Testis (tissue), 3 donors: ENCODE results near the gene ST7. TPM values are rescaled to one million over a fixed set of nuclear protein-coding genes. Genes with fewer than 3 reads are reported as not detected.

Experiments
- DNase-seq: peaks from one replicate; pipeline ENCODE4 v3.0.0-alpha.2; 2019
- H3K27ac ChIP-seq, 2 donors: fragments of 200-600 bp; sonication (generic); one replicate each; pipeline ENCODE4 v1.5.1; 2019
- H3K27me3 ChIP-seq: fragments of 200-600 bp; sonication (generic); one replicate; pipeline ENCODE4 v1.5.1; 2019
- H3K36me3 ChIP-seq: fragments of 200-600 bp; sonication (generic); one replicate; pipeline ENCODE4 v1.5.1; 2017; ENCODE audit warnings: low read depth; ENCODE audit errors: missing control alignments
- H3K4me1 ChIP-seq: fragments of 200-600 bp; sonication (generic); one replicate; pipeline ENCODE4 v1.5.1; 2019
- H3K4me3 ChIP-seq, 2 donors: fragments of 200-600 bp; sonication (generic); one replicate each; pipeline ENCODE4 v1.5.1; 2017 to 2019
- H3K9me3 ChIP-seq: fragments of 200-600 bp; sonication (generic); one replicate; pipeline ENCODE4 v1.5.1; 2017
- POLR2A ChIP-seq: fragments of 450-650 bp; IDR thresholded peaks from one replicate; pipeline ENCODE4 v1.6.1; 2017; ENCODE audit warnings: antibody characterized with exemption, mild to moderate bottlenecking, moderate library complexity
- WGBS, 2 donors: methylation state at CpG; one replicate each; pipeline ENCODE4 v1.1.5; 2018; 5-methylcytosine and 5-hydroxymethylcytosine counted together
- intact Hi-C: fragments of 100-400 bp; cut with DNase I; formaldehyde crosslinking; loops from one replicate; pipeline ENCODE4 v1.15.1; 2023; ENCODE audit warnings: low total_unique reads
- polyA plus RNA-seq: library from polyadenylated mRNA; stranded (reverse); fragments of 350-450 nt; fragmentation: Illumina TruSeq; extraction: RNeasy Lipid Tissue Mini Kit (QIAGEN cat#74804); gene quantifications from one replicate; pipeline ENCODE4 v1.2.3, GENCODE V29; 2014; ENCODE audit warnings: low read depth, low replicate concordance; ENCODE audit not compliant: insufficient read depth
- total RNA-seq, 2 donors: library from RNA; depleted of rRNA; stranded (reverse); fragments of >200 nt; gene quantifications; one replicate each; pipeline ENCODE4 v1.2.3, GENCODE V29; 2016
- TF ChIP-seq, protein P1 (sequence below), 3 experiments: fragments of 450-650 bp in 2 of 3; fragments of 200-600 bp in 1 of 3; sonication (generic) in 1 of 3; IDR thresholded peaks; one replicate each; pipeline ENCODE4 v1.5.1; 2016 to 2019; ENCODE audit warnings: antibody characterized with exemption in 3 of 3, mild to moderate bottlenecking in 2 of 3, moderate library complexity in 1 of 3

The ST7 gene
- total and polyA plus RNA-seq, 3 donors from 2014 or later: 15.9 to 25.3 (median 23.2) TPM

DNA sequence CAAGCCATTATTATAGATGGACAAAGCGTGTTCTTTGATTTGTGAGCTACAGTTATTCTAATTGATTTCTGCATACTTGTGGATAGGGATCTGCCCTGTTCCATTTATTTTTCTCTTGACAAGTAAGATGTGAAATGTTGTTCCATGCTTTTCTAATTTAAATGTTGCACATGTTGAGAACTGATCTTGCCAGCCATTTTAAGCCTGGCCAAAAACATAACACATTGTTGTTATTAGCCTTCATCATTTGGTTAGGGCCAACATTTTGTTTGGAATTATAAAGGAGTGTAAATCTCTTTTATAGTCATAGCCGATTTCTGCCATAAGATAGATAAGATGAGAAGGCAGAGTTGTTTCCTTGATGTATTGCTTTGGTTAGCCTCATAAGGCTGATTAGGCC lies 252.6 kb downstream of the ST7 start:
- WGBS, 2 donors: 76 to 84% methylated on average over 2 of the region's 2 CpGs
- no peaks in the 10 kb centered on the region for H3K36me3 ChIP-seq

DNA sequence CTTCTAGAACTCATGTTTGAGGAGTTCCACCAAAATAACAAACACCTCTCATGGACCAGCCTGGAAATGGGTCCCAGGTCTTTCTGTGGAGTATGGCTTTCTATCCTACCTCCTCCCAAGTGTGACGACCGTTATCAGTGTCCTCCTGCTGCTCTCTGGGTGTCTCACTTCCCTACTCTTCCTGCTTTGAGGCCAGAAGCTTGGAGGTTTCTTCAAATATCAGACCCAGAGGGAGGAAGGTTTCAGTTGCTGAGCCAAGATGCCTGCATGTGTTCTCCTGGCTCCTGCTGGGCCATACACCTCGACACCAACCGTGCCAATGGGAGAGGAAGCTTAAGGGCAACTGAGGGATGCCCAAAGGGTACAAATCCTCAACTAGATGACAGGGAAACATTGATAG lies 255.0 kb downstream of the ST7 start:
- WGBS, 2 donors: 93% methylated on average over 4 of the region's 4 CpGs
- no peak overlapping the region for H3K4me3 ChIP-seq
- H3K9me3 ChIP-seq: no peaks in the 10 kb centered on the region
- H3K4me1 ChIP-seq: no peaks in the 10 kb centered on the region
- intact Hi-C loops: no loop called here
- no peaks in the 10 kb centered on the region for H3K27me3 ChIP-seq
- no peaks in the 10 kb centered on the region for H3K36me3 ChIP-seq
- no peak for DNase-seq
- no peak overlapping the region for H3K27ac ChIP-seq
- TF ChIP-seq, protein P1, sequence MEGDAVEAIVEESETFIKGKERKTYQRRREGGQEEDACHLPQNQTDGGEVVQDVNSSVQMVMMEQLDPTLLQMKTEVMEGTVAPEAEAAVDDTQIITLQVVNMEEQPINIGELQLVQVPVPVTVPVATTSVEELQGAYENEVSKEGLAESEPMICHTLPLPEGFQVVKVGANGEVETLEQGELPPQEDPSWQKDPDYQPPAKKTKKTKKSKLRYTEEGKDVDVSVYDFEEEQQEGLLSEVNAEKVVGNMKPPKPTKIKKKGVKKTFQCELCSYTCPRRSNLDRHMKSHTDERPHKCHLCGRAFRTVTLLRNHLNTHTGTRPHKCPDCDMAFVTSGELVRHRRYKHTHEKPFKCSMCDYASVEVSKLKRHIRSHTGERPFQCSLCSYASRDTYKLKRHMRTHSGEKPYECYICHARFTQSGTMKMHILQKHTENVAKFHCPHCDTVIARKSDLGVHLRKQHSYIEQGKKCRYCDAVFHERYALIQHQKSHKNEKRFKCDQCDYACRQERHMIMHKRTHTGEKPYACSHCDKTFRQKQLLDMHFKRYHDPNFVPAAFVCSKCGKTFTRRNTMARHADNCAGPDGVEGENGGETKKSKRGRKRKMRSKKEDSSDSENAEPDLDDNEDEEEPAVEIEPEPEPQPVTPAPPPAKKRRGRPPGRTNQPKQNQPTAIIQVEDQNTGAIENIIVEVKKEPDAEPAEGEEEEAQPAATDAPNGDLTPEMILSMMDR (IDR thresholded peaks at IDR 0.05): no peak
- no peak for TF ChIP-seq POLR2A

More for the DNA sequence above, 252.6 kb downstream of the ST7 start:
- Histone ChIP-seq H3K4me1 (no peaks in the 10 kb centered on the region), H3K9me3 (no peaks in the 10 kb centered on the region), H3K4me3 (no peak overlapping the region), H3K27me3 (no peaks in the 10 kb centered on the region), H3K27ac (no peak overlapping the region)
- intact Hi-C loops: no loop called here
- no peak for DNase-seq
- no peak for TF ChIP-seq POLR2A
- TF ChIP-seq, protein P1 (IDR thresholded peaks at IDR 0.05): no peak

DNA sequence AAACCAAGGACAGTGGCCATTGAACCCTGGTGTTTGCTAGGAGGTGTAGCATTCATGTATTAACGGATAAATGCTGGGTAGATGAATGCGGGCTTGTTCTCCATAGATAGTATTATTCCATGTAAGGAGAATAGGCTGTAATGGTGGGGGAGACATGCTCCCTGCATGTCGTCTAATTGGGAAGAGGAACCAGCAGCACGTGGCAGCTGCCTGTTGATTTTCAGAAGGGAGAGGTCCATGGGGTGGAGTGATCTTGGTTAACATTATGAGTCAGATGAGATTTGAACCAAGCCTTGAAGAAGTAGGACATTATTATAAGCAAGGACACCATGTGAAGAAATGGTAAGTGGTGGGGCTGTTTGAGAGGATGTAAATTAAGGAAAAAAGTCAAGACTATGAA lies 257.1 kb downstream of the ST7 start:
- no peaks in the 10 kb centered on the region for H3K36me3 ChIP-seq
- TF ChIP-seq, protein P1 (IDR thresholded peaks at IDR 0.05): no peak
- TF ChIP-seq POLR2A: no peak
- no peaks in the 10 kb centered on the region for H3K4me1 ChIP-seq
- DNase-seq: no peak
- 85 to 100% methylated on average over 4 of the region's 4 CpGs for WGBS, 2 donors
- intact Hi-C loops: no loop called here
- H3K4me3 ChIP-seq: no peak overlapping the region
- H3K27ac ChIP-seq: no peak overlapping the region
- no peaks in the 10 kb centered on the region for H3K27me3 ChIP-seq
- no peaks in the 10 kb centered on the region for H3K9me3 ChIP-seq

DNA sequence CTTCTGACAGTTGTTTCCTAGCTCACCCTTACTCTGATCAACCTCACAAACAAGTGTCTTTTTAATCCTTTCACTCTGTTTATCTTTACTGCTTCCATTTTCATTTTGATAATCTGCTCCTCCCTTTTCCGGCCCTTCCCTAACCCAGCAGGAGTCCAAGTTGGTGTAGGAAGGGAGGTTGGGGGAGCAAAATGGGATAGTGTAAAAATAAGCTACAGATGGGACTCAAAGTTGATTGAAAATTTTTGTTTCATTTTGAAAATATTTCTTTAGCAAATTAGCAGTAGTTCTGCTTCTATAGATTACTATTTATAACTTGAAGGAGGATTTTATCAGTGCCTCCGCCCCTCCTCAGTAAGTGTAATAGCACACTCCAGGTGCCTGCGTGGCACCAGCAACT lies 257.6 kb downstream of the ST7 start:
- 86 to 93% methylated on average over 3 of the region's 3 CpGs for WGBS, 2 donors

DNA sequence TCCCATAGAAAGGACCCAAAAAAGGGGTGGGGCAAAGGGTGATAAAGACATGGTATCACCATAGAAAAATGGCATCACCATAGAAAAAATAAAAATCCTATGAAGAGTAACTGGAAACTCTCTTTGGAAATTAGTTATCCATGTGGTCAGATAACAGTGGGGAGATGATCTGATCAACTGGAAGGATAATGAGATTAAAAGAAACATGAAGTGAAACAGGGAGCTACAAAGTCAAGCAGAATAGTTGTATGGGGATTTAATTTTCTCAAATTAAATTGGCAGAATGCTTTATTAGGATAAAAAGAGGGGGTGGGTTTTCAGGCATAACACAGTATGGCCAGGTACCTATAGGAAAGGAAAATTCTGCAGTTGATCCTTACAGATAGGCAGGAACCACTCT lies 258.3 kb downstream of the ST7 start:
- no peaks in the 10 kb centered on the region for H3K27me3 ChIP-seq
- intact Hi-C loops: no loop called here
- no peaks in the 10 kb centered on the region for H3K4me1 ChIP-seq
- H3K9me3 ChIP-seq: no peaks in the 10 kb centered on the region
- no peaks in the 10 kb centered on the region for H3K36me3 ChIP-seq
- no peak for DNase-seq
- H3K4me3 ChIP-seq: no peak overlapping the region
- H3K27ac ChIP-seq: no peak overlapping the region
- TF ChIP-seq POLR2A: no peak
- TF ChIP-seq, protein P1 (IDR thresholded peaks at IDR 0.05): no peak

More for the DNA sequence above, 257.6 kb downstream of the ST7 start:
- intact Hi-C loops: no loop called here
- TF ChIP-seq, protein P1 (IDR thresholded peaks at IDR 0.05): no peak
- no peak for TF ChIP-seq POLR2A
- no peak overlapping the region for H3K27ac ChIP-seq
- no peaks in the 10 kb centered on the region for H3K9me3 ChIP-seq
- no peaks in the 10 kb centered on the region for H3K27me3 ChIP-seq
- H3K4me3 ChIP-seq: no peak overlapping the region
- DNase-seq: no peak
- H3K4me1 ChIP-seq: no peaks in the 10 kb centered on the region
- no peaks in the 10 kb centered on the region for H3K36me3 ChIP-seq
